ENCODE measurements around the gene CLASRP.
"Not testable (repeated sequence)": the region's sequence is repeated elsewhere in the genome, so short reads cannot be mapped to it uniquely, and the experiment has no call there.

CLASRP gene

GRCh38 chr19:45038931-45039893 is at the start of gene CLASRP:
CLASRP (plus strand) TSS chr19:45039045; CDS start chr19:45040213, 1,168 bp downstream.
- DNase-seq = peak; percentile 87

DNA sequence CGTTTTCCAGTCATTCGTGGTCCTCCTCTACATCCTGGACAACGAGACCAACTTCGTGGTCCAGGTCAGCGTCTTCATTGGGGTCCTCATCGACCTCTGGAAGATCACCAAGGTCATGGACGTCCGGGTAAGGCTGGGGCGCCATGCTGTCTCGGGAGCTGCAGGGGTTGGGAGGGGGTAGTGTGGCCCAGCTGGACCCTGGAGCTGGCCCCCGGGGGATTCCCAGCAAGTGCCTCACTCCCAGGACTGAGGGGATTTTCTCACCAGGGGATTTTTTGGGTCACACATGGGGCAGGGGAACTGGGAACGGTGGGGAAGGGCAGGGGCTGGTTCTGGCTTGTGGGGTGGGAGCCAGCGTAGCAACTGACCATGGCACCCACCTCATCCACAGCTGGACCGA is 48.4 kb upstream of the CLASRP start:
- DNase-seq = no peak

GRCh38 chr19:44990966-44991365 is 47.9 kb upstream of the CLASRP start:
- no peak for DNase-seq

- no peak for DNase-seq
Observed at GRCh38 chr19:44992336-44993163, 46.3 kb upstream of the CLASRP start.

- no peak for DNase-seq
Observed at GRCh38 chr19:44993526-44993925, 45.3 kb upstream of the CLASRP start.

DNA sequence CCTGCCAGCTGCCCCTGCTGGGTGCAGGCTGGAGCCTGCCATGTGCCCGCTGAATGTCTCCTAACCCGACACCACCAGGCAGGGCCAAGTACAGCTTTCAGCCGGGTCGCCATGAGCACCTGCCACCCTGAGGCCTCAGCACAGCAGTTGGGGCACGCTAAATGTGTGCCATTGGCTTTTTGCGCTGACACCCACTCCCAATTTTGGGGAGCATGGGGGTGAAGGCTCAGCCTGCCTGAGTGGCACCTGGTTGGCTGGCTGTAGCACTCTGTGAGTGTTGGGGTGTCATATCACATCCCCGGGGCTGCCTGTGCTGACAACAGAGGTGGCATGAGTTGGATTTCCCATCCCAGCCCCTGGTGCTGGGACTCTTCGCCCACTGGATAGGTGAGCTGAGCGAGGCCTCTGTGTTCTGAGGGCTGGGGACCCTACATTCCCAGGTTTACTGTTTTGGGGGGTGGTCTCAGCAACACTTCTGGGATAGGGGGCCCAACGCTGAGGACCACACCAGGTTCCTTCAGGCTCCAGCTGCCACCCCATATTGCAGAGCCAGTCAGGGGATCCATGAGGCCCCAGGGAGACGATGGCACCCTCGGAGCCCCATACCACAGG is 44.8 kb upstream of the CLASRP start:
- no peak for DNase-seq

- no peak for DNase-seq
Observed at GRCh38 chr19:44998025-44998424, 40.8 kb upstream of the CLASRP start.

DNA sequence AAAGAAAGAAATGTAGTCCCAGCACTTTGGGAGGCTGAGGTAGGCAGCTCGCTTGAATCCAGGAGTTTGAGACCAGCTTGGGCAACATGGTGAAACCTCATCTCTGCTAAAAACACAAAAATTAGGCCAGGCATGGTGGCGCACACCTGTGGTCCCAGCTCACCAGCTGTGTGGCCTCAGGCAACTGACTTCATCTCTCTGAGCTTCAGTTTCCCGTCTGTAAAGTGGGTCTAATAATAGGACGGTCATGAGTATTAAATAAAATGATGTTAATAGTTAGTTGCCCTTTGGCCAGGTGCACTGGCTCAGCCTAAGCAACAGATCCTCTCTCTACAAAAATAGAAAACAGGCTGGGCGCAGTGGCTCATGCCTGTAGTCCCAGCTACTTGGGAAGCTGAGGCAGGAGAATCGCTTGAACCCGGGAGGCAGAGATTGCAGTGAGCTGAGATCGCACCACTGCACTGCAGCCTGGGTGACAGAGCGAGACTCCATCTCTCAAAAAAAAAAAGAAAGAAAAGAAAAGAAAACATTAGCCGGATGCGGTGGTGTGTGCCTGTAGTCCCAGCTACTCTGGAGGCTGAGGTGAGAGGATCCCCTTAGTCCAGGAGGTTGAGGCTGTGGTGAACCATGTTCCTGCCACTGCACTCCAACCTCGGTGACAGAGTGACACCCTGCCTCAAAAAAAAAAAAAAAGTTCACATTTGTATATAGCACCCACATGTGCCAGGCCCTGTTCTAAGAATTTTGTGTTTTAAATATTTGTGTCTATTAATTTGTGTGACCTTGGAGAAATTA is 39.5 kb upstream of the CLASRP start:
- not testable (repeated sequence) for DNase-seq

GRCh38 chr19:45000665-45001064 is 38.2 kb upstream of the CLASRP start:
- not testable (repeated sequence) for DNase-seq

- peak; percentile 91 for DNase-seq
Observed at GRCh38 chr19:45001087-45001739, 37.6 kb upstream of the CLASRP start, which contains the start of gene RELB. RELB (plus strand) TSS chr19:45001464; CDS start chr19:45001580, 116 bp downstream.

DNA sequence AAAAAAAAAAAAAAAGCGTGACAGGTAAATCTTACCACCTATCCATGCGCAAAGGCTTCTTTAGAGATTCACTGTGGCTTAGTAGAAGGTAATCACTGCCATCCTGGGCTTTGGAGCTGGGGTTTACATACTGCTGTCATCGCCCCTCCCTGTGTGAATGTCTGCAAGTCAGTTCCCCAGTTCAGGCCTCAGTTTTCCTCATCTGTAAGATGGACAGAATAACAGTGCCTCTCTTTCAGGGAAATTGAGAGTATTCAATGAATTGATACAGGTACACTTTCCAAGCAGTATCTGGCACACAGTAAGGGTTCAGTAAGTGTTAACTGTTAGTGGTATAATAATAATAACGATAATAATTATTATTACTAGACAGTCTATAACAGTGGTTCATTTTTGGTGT is 35.4 kb upstream of the CLASRP start:
- DNase-seq = no peak

GRCh38 chr19:45005787-45006186 is 33.1 kb upstream of the CLASRP start:
- no peak for DNase-seq

GRCh38 chr19:45008552-45008951 is 30.3 kb upstream of the CLASRP start:
- DNase-seq = no peak

GRCh38 chr19:45009625-45010255 is 29.1 kb upstream of the CLASRP start:
- DNase-seq = no peak

- no peak for DNase-seq
Observed at GRCh38 chr19:45010306-45010705, 28.5 kb upstream of the CLASRP start.

GRCh38 chr19:45011959-45012358 is 26.9 kb upstream of the CLASRP start:
- no peak for DNase-seq

- DNase-seq = peak; percentile 71
Observed at GRCh38 chr19:45016388-45017314, 22.2 kb upstream of the CLASRP start.

DNA sequence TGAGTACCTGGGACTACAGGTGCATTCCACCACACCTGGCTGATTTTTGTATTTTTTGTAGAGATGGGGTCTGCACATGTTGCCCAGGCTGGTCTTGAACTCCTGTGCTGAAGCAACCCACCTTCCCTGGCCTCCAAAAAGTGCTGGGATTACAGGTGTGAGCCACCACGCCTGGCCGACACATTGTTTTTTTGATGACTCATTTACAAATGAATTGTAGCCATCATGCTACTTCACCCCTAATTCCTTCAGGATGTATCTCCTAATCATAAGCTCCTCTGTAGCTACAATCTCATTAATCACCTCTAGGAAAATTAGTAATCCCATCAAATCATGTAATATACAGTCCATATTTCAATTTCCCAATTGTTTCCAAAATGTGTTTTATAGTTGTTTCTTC is 19.7 kb upstream of the CLASRP start:
- DNase-seq = no peak

DNA sequence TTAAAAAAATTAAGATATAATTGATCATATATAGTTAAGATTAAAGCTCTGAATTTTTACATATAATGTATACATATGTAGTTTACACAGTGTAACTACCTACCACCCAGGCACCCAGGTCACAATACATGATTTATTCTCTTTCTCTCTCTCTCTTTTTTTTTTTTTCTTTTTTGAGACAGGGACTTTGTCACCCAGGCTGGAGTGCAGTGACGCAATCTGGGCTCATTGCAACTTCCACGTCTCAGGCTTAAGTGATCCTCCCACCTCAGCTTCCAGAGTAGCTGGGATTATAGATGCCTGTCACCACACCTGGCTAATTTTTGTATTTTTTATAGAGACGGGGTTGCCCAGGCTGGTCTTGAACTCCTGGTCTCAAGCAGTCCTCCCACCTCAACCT is 18.8 kb upstream of the CLASRP start:
- no peak for DNase-seq

DNA sequence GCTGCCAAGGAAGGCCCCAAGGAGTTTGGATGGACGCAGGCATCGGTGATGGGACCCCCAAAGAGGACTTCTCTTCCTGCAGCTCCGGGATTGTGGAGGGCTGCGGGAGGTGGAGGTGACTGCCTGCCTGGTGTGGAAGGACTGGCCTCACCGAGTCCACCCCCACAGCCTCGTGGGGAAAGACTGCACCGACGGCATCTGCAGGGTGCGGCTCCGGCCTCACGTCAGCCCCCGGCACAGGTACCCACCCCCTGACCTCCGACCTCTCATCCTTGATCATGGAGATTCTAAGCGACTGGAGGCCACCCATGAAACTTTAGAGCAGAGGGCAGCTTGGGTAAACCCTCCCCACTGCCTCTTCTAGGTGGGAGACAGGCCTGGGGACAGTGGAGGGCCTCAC is 16.9 kb upstream of the CLASRP start:
- DNase-seq = no peak

Measured in activated gamma-delta T cell treated with Interleukin-2 at 50 U/mL for 16 hours (primary cell).